ENCODE data around the gene SKIC8.

SKIC8 gene

GRCh38 chr15:78299101-78299930 lies at the start of gene SKIC8:
SKIC8 (minus strand) TSS chr15:78299609; CDS start chr15:78295686, 3,923 bp downstream.
- DNase-seq (ENCODE audit: low read depth in 3 of 3) = peak; percentile 76 to 87 (median 83)

GRCh38 chr15:78347586-78348543 lies 48.5 kb upstream of the SKIC8 start:
- no peak for DNase-seq (ENCODE audit: low read depth in 3 of 3)

GRCh38 chr15:78345396-78346125 lies 46.2 kb upstream of the SKIC8 start:
- no peak for DNase-seq (ENCODE audit: low read depth in 3 of 3)

- no peak for DNase-seq (ENCODE audit: low read depth in 3 of 3)
Observed at GRCh38 chr15:78343276-78344060, 44.1 kb upstream of the SKIC8 start.

- no peak for DNase-seq (ENCODE audit: low read depth in 3 of 3)
Observed at GRCh38 chr15:78342021-78342420, 42.6 kb upstream of the SKIC8 start.

- DNase-seq (ENCODE audit: low read depth in 3 of 3) = no peak
Observed at GRCh38 chr15:78341057-78341987, 41.9 kb upstream of the SKIC8 start.

- no peak for DNase-seq (ENCODE audit: low read depth in 3 of 3)
Observed at GRCh38 chr15:78340231-78341056, 41.0 kb upstream of the SKIC8 start, which contains the start of gene CRABP1. CRABP1 (plus strand) TSS chr15:78340353; CDS start chr15:78340429, 76 bp downstream.

GRCh38 chr15:78339559-78339958 lies 40.1 kb upstream of the SKIC8 start:
- DNase-seq (ENCODE audit: low read depth in 3 of 3) = no peak

- no peak for DNase-seq (ENCODE audit: low read depth in 3 of 3)
Observed at GRCh38 chr15:78338781-78339180, 39.4 kb upstream of the SKIC8 start.

GRCh38 chr15:78335985-78336384 lies 36.6 kb upstream of the SKIC8 start:
- no peak for DNase-seq (ENCODE audit: low read depth in 3 of 3)

- no peak for DNase-seq (ENCODE audit: low read depth in 3 of 3)
Observed at GRCh38 chr15:78334845-78335244, 35.4 kb upstream of the SKIC8 start.

GRCh38 chr15:78329625-78330024 lies 30.2 kb upstream of the SKIC8 start:
- DNase-seq (ENCODE audit: low read depth in 3 of 3) = no peak

- no peak for DNase-seq (ENCODE audit: low read depth in 3 of 3)
Observed at GRCh38 chr15:78327466-78327865, 28.1 kb upstream of the SKIC8 start.

- no peak for DNase-seq (ENCODE audit: low read depth in 3 of 3)
Observed at GRCh38 chr15:78325092-78325843, 25.9 kb upstream of the SKIC8 start.

GRCh38 chr15:78324144-78324543 lies 24.7 kb upstream of the SKIC8 start:
- no peak for DNase-seq (ENCODE audit: low read depth in 3 of 3)

- no peak for DNase-seq (ENCODE audit: low read depth in 3 of 3)
Observed at GRCh38 chr15:78323693-78324092, 24.3 kb upstream of the SKIC8 start.

- DNase-seq (ENCODE audit: low read depth in 3 of 3) = no peak
Observed at GRCh38 chr15:78322724-78323521, 23.5 kb upstream of the SKIC8 start.
